ENCODE measurements around the gene FLT1. TPM values are rescaled to one million over a fixed set of nuclear protein-coding genes. Genes with fewer than 3 reads are reported as not detected.

The FLT1 gene
- total and polyA plus RNA-seq, 7 donors = 9.0 to 38.6 (median 15.6) TPM

DNA sequence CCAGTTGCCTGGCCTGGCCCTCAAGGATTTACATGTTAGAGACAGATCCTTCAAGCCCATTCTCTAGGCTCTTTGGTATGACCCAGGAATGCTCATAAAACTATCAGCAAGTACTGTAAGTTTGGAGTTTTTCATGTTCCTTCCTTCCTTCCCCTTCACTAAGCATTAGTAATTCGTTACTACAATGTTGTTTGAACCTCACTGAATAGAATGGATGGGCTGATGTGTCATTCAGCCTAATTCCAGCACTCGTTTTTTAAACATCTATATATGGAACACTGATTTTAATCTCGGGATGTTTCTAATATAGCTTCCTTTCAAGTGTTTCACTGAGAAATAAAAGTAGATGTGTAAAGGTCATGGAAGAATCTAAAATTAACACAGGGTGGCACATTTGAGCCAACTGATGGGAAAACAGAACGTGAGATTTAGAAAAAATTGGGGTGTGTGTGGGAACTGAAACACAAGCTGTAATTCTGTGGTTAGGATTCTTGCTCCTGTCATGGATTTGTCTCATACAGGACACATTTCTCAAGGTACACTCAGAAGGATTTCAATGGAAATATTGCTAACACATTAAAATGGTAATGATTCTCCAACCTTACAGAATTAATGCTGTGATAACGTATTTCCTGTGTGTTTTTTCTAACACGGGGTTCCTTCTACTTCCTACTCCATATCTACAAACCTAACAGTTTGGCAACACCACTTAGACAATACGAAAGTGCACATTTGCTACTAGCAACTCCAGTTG, 93.4 kb downstream of the FLT1 start:
- TF ChIP-seq, protein P1, sequence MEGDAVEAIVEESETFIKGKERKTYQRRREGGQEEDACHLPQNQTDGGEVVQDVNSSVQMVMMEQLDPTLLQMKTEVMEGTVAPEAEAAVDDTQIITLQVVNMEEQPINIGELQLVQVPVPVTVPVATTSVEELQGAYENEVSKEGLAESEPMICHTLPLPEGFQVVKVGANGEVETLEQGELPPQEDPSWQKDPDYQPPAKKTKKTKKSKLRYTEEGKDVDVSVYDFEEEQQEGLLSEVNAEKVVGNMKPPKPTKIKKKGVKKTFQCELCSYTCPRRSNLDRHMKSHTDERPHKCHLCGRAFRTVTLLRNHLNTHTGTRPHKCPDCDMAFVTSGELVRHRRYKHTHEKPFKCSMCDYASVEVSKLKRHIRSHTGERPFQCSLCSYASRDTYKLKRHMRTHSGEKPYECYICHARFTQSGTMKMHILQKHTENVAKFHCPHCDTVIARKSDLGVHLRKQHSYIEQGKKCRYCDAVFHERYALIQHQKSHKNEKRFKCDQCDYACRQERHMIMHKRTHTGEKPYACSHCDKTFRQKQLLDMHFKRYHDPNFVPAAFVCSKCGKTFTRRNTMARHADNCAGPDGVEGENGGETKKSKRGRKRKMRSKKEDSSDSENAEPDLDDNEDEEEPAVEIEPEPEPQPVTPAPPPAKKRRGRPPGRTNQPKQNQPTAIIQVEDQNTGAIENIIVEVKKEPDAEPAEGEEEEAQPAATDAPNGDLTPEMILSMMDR (IDR thresholded peaks at IDR 0.05) = no peak
- Histone ChIP-seq H3K4me1 (no peaks in the 10 kb centered on the region), H3K4me3 (no peak overlapping the region), H3K9me3 (no peaks in the 10 kb centered on the region), H3K27me3 (ENCODE audit: insufficient read depth in 3 of 3, low read length in 2 of 3) (no peaks in the 10 kb centered on the region), H3K36me3 (ENCODE audit: insufficient read depth in 1 of 2, low read depth in 1 of 2) (peaks cover 0 to 4% of the 10 kb centered on the region in 2 donors), H3K27ac (no peak overlapping the region)
- intact Hi-C loops (cut with DNase I) = no loop called here
- 47 to 51% (median 51%) methylated on average over 7 of the region's 7 CpGs for WGBS, 3 donors
- DNase-seq (no peak), ATAC-seq (no peak)

DNA sequence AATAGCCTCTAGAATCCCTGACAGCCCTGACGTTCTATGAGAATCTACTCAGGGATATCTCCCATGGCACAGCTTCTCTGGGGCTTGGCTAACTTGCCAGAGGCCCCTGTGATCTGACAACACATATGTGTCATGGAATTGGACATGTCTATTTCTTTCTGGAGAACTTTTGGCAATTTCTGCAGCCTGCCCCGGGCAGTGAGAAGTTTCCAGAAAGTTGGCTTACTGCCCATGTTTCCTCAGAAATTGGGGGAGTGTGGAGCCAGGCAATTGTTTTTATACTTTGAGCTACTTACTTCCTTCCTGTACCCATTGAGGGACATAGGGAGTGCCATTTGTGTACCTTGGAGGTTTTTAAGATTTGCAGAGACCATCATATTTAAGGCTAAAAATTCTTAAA, 98.9 kb downstream of the FLT1 start:
- DNase-seq (no peak), ATAC-seq (no peak)
- H3K4me1 ChIP-seq = no peaks in the 10 kb centered on the region
- peak overlapping the region; percentile 30 for H3K27ac ChIP-seq
- WGBS, 3 donors = 5 to 7% (median 6%) methylated on average over 2 of the region's 2 CpGs
- no peaks in the 10 kb centered on the region for H3K9me3 ChIP-seq
- H3K27me3 ChIP-seq (ENCODE audit: insufficient read depth in 3 of 3, low read length in 2 of 3) = no peaks in the 10 kb centered on the region
- intact Hi-C loops (cut with DNase I) = no loop called here
- H3K4me3 ChIP-seq = no peak overlapping the region
- peaks cover 0 to 4% of the 10 kb centered on the region in 2 donors for H3K36me3 ChIP-seq (ENCODE audit: insufficient read depth in 1 of 2, low read depth in 1 of 2)
- TF ChIP-seq, protein P1 (IDR thresholded peaks at IDR 0.05) = no peak

GRCh38 chr13:28394422-28394821, 100.5 kb downstream of the FLT1 start:
- Histone ChIP-seq H3K4me1 (no peaks in the 10 kb centered on the region), H3K36me3 (ENCODE audit: insufficient read depth in 1 of 2, low read depth in 1 of 2) (peaks cover 0 to 4% of the 10 kb centered on the region in 2 donors), H3K9me3 (no peaks in the 10 kb centered on the region), H3K27me3 (ENCODE audit: insufficient read depth in 3 of 3, low read length in 2 of 3) (no peaks in the 10 kb centered on the region), H3K27ac (no peak overlapping the region), H3K4me3 (no peak overlapping the region)
- WGBS, 3 donors = 79 to 95% (median 92%) methylated on average over 4 of the region's 4 CpGs
- intact Hi-C loops (cut with DNase I) = no loop called here
- no peak for DNase-seq
- ATAC-seq = no peak
- TF ChIP-seq, protein P1 (IDR thresholded peaks at IDR 0.05) = no peak

DNA sequence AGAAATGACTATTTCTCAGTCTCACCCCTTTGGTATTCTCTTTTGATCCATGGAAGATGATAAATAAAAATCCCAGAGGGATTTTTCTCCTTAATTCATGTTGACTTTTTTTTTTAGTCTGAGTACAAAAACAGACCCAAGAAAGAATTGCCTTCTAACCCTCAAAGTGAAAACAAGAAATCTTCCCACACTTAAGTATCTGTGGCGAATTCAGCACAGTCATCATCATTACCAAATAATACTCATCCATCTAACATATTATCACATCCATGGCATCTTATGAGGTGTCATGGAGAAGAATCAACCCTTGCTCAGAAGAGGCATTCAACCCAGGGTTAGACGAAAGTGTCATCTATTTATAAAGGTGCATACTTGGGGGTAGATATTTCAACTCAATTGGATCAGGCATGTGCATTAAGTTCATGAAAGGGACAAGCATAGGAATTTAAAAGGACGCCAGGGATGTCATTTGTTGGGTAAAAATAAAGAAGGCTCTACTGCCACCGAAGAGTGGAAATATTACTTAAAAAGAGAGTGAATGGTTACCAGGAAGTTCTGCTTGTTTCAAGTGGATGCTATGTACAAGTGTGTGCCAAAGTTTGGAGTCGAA, 101.9 kb downstream of the FLT1 start:
- H3K27me3 ChIP-seq (ENCODE audit: insufficient read depth in 3 of 3, low read length in 2 of 3) = no peaks in the 10 kb centered on the region
- H3K27ac ChIP-seq = peak overlapping the region; percentile 23
- no peaks in the 10 kb centered on the region for H3K4me1 ChIP-seq
- no peak overlapping the region for H3K4me3 ChIP-seq
- intact Hi-C loops (cut with DNase I) = no loop called here
- 71 to 76% (median 73%) methylated on average over 5 of the region's 5 CpGs for WGBS, 3 donors
- DNase-seq (no peak), ATAC-seq (no peak)
- peaks cover 0 to 4% of the 10 kb centered on the region in 2 donors for H3K36me3 ChIP-seq (ENCODE audit: insufficient read depth in 1 of 2, low read depth in 1 of 2)
- TF ChIP-seq, protein P1 (IDR thresholded peaks at IDR 0.05) = no peak
- no peaks in the 10 kb centered on the region for H3K9me3 ChIP-seq

Data from psoas muscle (tissue), 8 donors.